ENCODE measurements around the gene TANC1. TPM values are rescaled to one million over a fixed set of nuclear protein-coding genes. Genes with fewer than 3 reads are reported as not detected.
A peak's percentile ranks its signal among the peaks of the same experiment; 100 is the strongest.

The TANC1 gene
- total RNA-seq, 1 donor from 2014 or later: 84.1 TPM

DNA sequence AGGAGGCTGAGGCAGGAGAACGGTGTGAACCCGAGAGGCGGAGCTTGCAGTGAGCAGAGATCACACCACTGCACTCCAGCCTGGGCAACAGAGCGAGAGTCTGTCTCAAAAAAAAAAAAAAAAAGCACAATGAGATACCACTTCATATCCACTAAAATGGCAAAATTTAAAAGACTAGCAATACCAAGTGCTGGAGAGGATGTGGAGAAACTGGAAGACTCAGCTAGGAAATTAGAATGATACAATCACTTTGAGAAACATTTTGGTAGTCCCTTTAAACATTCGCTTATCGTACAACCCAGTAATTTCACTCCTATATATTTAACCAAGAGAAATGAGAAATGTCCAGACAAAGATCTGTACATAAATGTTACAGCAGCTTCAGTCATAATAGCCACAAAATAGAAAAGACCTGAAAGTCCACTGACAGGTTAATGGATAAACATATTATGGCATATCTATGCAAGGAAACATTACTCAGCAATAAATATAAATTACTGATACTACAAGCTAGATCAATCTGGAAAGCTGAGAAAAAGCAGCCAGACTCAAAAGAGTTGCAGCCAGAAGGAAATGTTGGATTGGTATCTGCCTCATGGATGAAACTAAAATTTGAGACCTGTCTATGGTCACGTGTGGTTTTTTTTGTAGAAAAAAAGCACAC lies 278.0 kb downstream of the TANC1 start:
- peaks cover 37% of the 10 kb centered on the region for H3K36me3 Mint-ChIP-seq (ENCODE audit: low read depth, unreplicated experiment)
- H3K4me3 Mint-ChIP-seq (ENCODE audit: unreplicated experiment): no peak overlapping the region
- no peak overlapping the region for H3K27ac Mint-ChIP-seq (ENCODE audit: unreplicated experiment)
- no peak for DNase-seq (ENCODE audit: low spot score)
- peaks cover 7% of the 10 kb centered on the region for H3K27me3 Mint-ChIP-seq (ENCODE audit: unreplicated experiment)
- H3K9me3 Mint-ChIP-seq (ENCODE audit: unreplicated experiment): no peaks in the 10 kb centered on the region
- TF ChIP-seq CTCF (IDR thresholded peaks at IDR 0.05; ENCODE audit: unreplicated experiment): no peak
- peaks cover 4% of the 10 kb centered on the region for H3K4me1 Mint-ChIP-seq (ENCODE audit: unreplicated experiment)

DNA sequence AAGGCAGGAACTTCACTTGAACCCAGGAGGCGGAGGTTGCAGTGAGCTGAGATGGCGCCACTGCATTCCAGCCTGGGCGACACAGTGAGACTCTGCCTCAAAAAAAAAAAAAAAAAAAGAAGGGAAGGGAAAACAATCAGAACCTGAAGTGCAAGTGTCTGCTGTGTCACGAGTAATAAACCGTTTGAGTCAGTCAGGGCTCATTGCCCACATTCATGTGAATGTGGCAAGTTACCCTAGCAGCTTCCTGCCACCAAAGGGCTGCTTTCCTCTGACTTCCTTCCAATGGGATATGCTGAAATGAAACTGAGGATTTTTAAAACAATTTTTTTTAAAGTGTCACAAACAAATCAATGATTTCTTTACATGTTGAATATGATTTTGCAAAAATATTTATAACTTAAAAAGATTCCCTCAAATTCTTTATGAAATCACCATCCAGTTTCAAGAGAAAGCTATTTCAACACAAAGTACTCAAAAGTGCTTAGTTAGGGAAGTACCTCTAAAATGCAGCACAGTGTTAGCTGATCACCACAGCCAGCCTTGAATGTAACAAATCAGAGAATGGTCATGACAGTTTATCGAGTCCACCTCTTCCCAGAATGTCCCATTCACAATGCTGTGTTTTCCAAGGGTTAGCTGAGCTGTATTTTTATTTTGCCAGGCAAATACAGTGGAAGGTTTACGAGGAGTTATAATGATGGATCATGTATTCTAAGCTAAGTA lies 281.7 kb downstream of the TANC1 start:
- Mint-ChIP-seq H3K27me3 (ENCODE audit: unreplicated experiment) (peaks cover 8% of the 10 kb centered on the region), H3K36me3 (ENCODE audit: low read depth, unreplicated experiment) (peaks cover 15% of the 10 kb centered on the region), H3K9me3 (ENCODE audit: unreplicated experiment) (no peaks in the 10 kb centered on the region), H3K4me1 (ENCODE audit: unreplicated experiment) (peaks cover 4% of the 10 kb centered on the region), H3K27ac (ENCODE audit: unreplicated experiment) (peak overlapping the region; percentile 64), H3K4me3 (ENCODE audit: unreplicated experiment) (no peak overlapping the region)
- no peak for TF ChIP-seq CTCF (IDR thresholded peaks at IDR 0.05; ENCODE audit: unreplicated experiment)
- no peak for DNase-seq (ENCODE audit: low spot score)

DNA sequence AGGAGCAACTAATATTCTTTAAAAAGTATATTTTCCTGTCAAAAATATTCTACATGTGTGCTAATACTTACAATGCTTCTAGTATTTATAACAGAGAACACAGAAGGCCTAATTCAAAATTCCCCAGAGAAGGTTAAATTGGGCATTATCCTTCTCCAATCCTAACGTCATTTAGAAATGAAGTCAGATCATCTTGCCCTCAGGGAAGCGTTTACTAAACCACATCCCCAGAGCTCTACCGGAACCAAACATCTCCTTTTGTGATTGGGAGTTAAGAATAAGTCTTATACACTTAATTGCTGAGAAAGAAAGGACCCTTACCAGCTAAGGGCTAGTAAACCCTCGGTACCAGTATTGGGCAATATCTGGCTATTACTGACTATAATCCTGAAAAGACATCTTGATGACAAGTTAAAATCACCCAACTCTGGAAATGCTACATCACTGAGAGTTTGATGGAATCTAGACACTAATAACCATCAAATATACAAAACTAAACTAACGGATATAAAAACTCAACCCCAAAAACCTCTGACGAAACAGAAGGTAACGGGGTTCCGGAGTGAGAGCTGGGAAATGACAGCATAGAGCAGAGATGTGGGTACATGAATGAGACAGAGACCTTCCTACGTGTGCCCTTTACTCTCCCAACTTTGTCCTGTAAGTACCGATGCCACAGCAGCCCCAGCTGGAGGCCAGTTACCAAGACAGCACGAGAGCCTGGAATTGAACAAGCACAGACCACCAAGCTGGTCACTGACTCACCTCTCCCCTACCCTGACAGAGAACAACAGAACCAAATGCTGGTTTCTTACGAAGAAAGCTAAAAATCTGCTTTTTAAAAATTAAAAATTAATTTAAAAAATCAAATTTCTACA lies 283.1 kb downstream of the TANC1 start:
- Mint-ChIP-seq H3K9me3 (ENCODE audit: unreplicated experiment) (no peaks in the 10 kb centered on the region), H3K36me3 (ENCODE audit: low read depth, unreplicated experiment) (peaks cover 5% of the 10 kb centered on the region), H3K4me3 (ENCODE audit: unreplicated experiment) (no peak overlapping the region), H3K27me3 (ENCODE audit: unreplicated experiment) (peaks cover 4% of the 10 kb centered on the region), H3K4me1 (ENCODE audit: unreplicated experiment) (peaks cover 4% of the 10 kb centered on the region), H3K27ac (ENCODE audit: unreplicated experiment) (peak overlapping the region; percentile 20)
- DNase-seq (ENCODE audit: low spot score): no peak
- TF ChIP-seq CTCF (IDR thresholded peaks at IDR 0.05; ENCODE audit: unreplicated experiment): no peak

DNA sequence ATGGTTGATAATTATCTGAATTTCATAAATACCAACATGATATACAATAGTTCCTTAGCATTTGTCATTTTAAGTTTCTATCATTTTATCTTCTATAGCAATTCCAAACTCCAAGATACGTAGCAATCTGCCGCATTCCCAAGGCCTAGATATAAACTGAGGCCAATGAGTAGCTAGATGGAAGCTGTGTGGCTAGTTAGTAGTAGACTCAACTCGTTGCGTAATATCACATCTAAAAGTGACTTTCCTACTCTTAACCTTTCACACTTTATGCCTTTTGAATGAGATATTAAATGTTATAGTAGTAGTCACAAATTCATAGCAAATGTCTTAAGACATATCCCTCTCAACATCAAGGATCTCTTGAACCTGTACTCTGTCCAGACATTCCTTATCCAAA lies 284.5 kb downstream of the TANC1 start:
- Mint-ChIP-seq H3K4me3 (ENCODE audit: unreplicated experiment) (no peak overlapping the region), H3K27ac (ENCODE audit: unreplicated experiment) (no peak overlapping the region), H3K4me1 (ENCODE audit: unreplicated experiment) (peaks cover 4% of the 10 kb centered on the region), H3K27me3 (ENCODE audit: unreplicated experiment) (peaks cover 2% of the 10 kb centered on the region), H3K36me3 (ENCODE audit: low read depth, unreplicated experiment) (peaks cover 2% of the 10 kb centered on the region), H3K9me3 (ENCODE audit: unreplicated experiment) (no peaks in the 10 kb centered on the region)
- no peak for DNase-seq (ENCODE audit: low spot score)
- no peak for TF ChIP-seq CTCF (IDR thresholded peaks at IDR 0.05; ENCODE audit: unreplicated experiment)
